Gastrocnemius medialis (tissue), 4 donors: Measurements from ENCODE around the gene ARL15. TPM values are rescaled to one million over a fixed set of nuclear protein-coding genes. Genes with fewer than 3 reads are reported as not detected.
A peak's percentile ranks its signal among the peaks of the same experiment; 100 is the strongest.

Source experiments
- ATAC-seq, 2 donors: fragments of 150-250 bp; one replicate each; pipeline ENCODE4 v1.9.1; 2016
- DNase-seq, 2 donors: peaks; one replicate each; pipeline ENCODE4 v3.0.0-alpha.2; 2019
- H3K27ac ChIP-seq, 4 donors: fragments of 200-600 bp; sonication (generic); 1 replicate in 1 of 4; 2 replicates in 3 of 4; pipeline ENCODE4 v1.5.1; 2016 to 2018; ENCODE audit warnings: mild to moderate bottlenecking in 2 of 4, moderate library complexity in 1 of 4
- H3K27me3 ChIP-seq, 3 donors: fragments of 200-600 bp; sonication (generic) in 2 of 3; 1 replicate in 1 of 3; 2 replicates in 2 of 3; pipeline versions ENCODE4 v1.5.1 to v1.6.0; 2016 to 2019; ENCODE audit warnings: mild to moderate bottlenecking in 1 of 3, moderate library complexity in 1 of 3
- H3K36me3 ChIP-seq, 2 donors: fragments of 200-600 bp; sonication (generic) in 1 of 2; one replicate each; pipeline ENCODE4 v1.5.1; 2017 to 2018
- H3K4me1 ChIP-seq, 2 donors: fragments of 200-600 bp; sonication (generic) in 1 of 2; one replicate each; pipeline ENCODE4 v1.5.1; 2016 to 2017; ENCODE audit warnings: mild to moderate bottlenecking in 2 of 2
- H3K4me3 ChIP-seq, 4 donors: fragments of 200-600 bp; sonication (generic) in 3 of 4; 1 replicate in 1 of 4; 2 replicates in 3 of 4; pipeline ENCODE4 v1.5.1; 2016 to 2019; ENCODE audit warnings: mild to moderate bottlenecking in 2 of 4
- H3K9me3 ChIP-seq, 3 donors: fragments of 200-600 bp; sonication (generic) in 2 of 3; 1 replicate in 1 of 3; 2 replicates in 2 of 3; pipeline ENCODE4 v1.5.1; 2016 to 2019
- CTCF ChIP-seq, 5 experiments: fragments of 450-650 bp in 3 of 5; fragments of 200-600 bp in 2 of 5; sonication (generic) in 2 of 5; IDR thresholded peaks in 4 of 5; conservative IDR thresholded peaks in 1 of 5; 1 replicate in 4 of 5; 2 replicates in 1 of 5; pipeline ENCODE4 v1.5.1; 2016 to 2019; ENCODE audit warnings: antibody characterized with exemption in 5 of 5, mild to moderate bottlenecking in 3 of 5, moderate library complexity in 3 of 5
- POLR2A ChIP-seq, 2 donors: fragments of 450-650 bp; IDR thresholded peaks; one replicate each; pipeline ENCODE4 v1.6.1; 2017; ENCODE audit warnings: antibody characterized with exemption in 2 of 2, mild to moderate bottlenecking in 2 of 2, moderate library complexity in 2 of 2
- in situ Hi-C, 4 donors: fragments of 200-750 bp; cut with MboI; loops; one replicate each; pipeline versions ENCODE4 v1.15.0 to v1.8.0; 2017; ENCODE audit warnings: low sequenced_read_pairs in 4 of 4
- intact Hi-C: fragments of 100-400 bp; cut with DNase I; formaldehyde crosslinking; loops from one replicate; pipeline ENCODE4 v1.15.1; 2023; ENCODE audit warnings: low total_unique reads
- total RNA-seq, 4 donors: library from RNA; depleted of rRNA; stranded (reverse); fragments of >200 nt; gene quantifications; one replicate each; pipeline versions ENCODE4 v1.1.0 to v1.2.3, GENCODE V29; 2016

The ARL15 gene
- total RNA-seq, 4 donors from 2014 or later: 1.7 to 5.5 (median 3.2) TPM

GRCh38 chr5:54313311-54314270 lies 3.2 kb upstream of the ARL15 start:
- no peak overlapping the region for H3K4me3 ChIP-seq
- H3K27me3 ChIP-seq: no peaks in the 10 kb centered on the region
- peaks cover 8 to 9% of the 10 kb centered on the region in 2 donors for H3K4me1 ChIP-seq
- in situ Hi-C loops: no loop called here
- TF ChIP-seq CTCF (IDR thresholded peaks at IDR 0.05 in 4 of 5, conservative IDR thresholded peaks at IDR 0.05 in 1 of 5): no peak
- TF ChIP-seq POLR2A (IDR thresholded peaks at IDR 0.05): no peak
- no peak for DNase-seq
- no peaks in the 10 kb centered on the region for H3K36me3 ChIP-seq
- intact Hi-C loops: loop anchor here (5.0 kb wide), 1 partner anchor 179 kb away; no protein-coding TSS in a partner anchor
- no peak overlapping the region for H3K27ac ChIP-seq
- ATAC-seq: no peak
- H3K9me3 ChIP-seq: no peaks in the 10 kb centered on the region

GRCh38 chr5:54312499-54312898 lies 2.1 kb upstream of the ARL15 start:
- no peaks in the 10 kb centered on the region for H3K9me3 ChIP-seq
- no peak overlapping the region for H3K4me3 ChIP-seq
- intact Hi-C loops (loop anchor here (5.0 kb wide), 1 partner anchor 180 kb away; no protein-coding TSS in a partner anchor), in situ Hi-C loops (no loop called here)
- no peaks in the 10 kb centered on the region for H3K36me3 ChIP-seq
- ATAC-seq (no peak), DNase-seq (no peak)
- H3K27ac ChIP-seq: no peak overlapping the region
- no peaks in the 10 kb centered on the region for H3K27me3 ChIP-seq
- H3K4me1 ChIP-seq: peaks cover 8 to 11% of the 10 kb centered on the region in 2 donors
- no peak for TF ChIP-seq CTCF (IDR thresholded peaks at IDR 0.05 in 4 of 5, conservative IDR thresholded peaks at IDR 0.05 in 1 of 5)
- no peak for TF ChIP-seq POLR2A (IDR thresholded peaks at IDR 0.05)

- Histone ChIP-seq H3K27me3 (no peaks in the 10 kb centered on the region), H3K27ac (peak overlapping the region; percentile 76 to 85 (median 82)), H3K9me3 (no peaks in the 10 kb centered on the region), H3K36me3 (no peaks in the 10 kb centered on the region), H3K4me1 (peaks cover 8 to 11% of the 10 kb centered on the region in 2 donors), H3K4me3 (peak overlapping the region; percentile 59 to 94 (median 80))
- ATAC-seq: peak; percentile 12 to 21
- no peak for DNase-seq
- in situ Hi-C loops: no loop called here
- TF ChIP-seq CTCF (IDR thresholded peaks at IDR 0.05 in 4 of 5, conservative IDR thresholded peaks at IDR 0.05 in 1 of 5): no peak
- no peak for TF ChIP-seq POLR2A (IDR thresholded peaks at IDR 0.05)
- intact Hi-C loops: loop anchor here (5.0 kb wide), 1 partner anchor 181 kb away; no protein-coding TSS in a partner anchor
These were observed 854 bp upstream of the ARL15 start for GRCh38 chr5:54311176-54311677.

GRCh38 chr5:54309691-54310432 lies 511 bp downstream of the ARL15 start:
- peak; percentile 18 to 35 for ATAC-seq
- intact Hi-C loops: loop anchor here (5.0 to 10.0 kb wide), 3 partner anchors 182 to 1055 kb away; partner anchors contain the start of gene NDUFS4
- in situ Hi-C loops: no loop called here

More at GRCh38 chr5:54309691-54310432, 511 bp downstream of the ARL15 start:
- Histone ChIP-seq H3K27ac (peak overlapping the region; percentile 76 to 85 (median 82)), H3K4me1 (peaks cover 8 to 11% of the 10 kb centered on the region in 2 donors), H3K36me3 (no peaks in the 10 kb centered on the region), H3K4me3 (peak overlapping the region; percentile 59 to 94 (median 80)), H3K27me3 (no peaks in the 10 kb centered on the region), H3K9me3 (no peaks in the 10 kb centered on the region)
- peak in 1 of 2 donors; percentile 23 for DNase-seq
- TF ChIP-seq POLR2A (IDR thresholded peaks at IDR 0.05): no peak
- TF ChIP-seq CTCF (IDR thresholded peaks at IDR 0.05 in 4 of 5, conservative IDR thresholded peaks at IDR 0.05 in 1 of 5): no peak
